Measurements from ENCODE around the gene NUP133.
"Not testable (repeated sequence)": the region's sequence is repeated elsewhere in the genome, so short reads cannot be mapped to it uniquely, and the experiment has no call there.

NUP133 gene

GRCh38 chr1:229507951-229508822 lies at the start of gene NUP133:
NUP133 (minus strand) TSS chr1:229508341; CDS start chr1:229508249, 92 bp downstream.
- DNase-seq, result peak; percentile 99

GRCh38 chr1:229557200-229557850 lies 49.2 kb upstream of the NUP133 start:
- DNase-seq, result no peak

DNA sequence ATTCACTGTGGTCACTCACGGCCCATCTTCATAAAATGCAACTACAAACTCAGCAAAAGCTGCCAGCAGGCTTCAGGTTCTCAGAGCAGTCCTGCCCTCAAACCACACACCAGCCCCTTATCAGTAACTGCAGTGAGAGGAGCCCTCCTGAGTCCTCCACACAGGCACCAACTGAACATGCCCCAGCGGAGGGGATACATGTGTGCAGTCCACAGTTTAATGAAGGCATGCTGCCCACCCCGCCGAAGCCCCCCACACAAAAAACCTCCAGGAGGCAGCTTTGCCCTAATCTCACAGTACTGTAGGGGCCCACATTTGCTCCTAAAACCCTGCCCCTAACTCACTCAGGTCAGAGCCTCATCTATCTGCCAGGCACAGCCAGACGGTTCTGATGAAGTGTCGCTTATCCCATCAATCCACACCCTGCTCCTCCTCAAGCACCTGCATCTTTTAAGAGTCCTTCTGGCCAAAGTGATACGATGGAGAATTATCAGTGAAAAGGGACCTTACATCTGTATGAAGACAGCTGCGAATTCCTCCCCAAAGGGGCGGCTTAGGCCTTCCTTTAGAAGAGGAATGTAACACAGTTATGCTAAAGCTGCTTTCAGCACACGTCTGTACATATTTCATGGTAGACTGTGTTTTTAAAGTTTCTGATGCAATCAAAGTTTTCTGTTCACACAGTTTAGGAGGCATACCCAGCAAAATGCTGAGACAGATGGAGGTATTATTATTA lies 46.9 kb upstream of the NUP133 start:
- DNase-seq, result no peak

GRCh38 chr1:229553621-229554130 lies 45.5 kb upstream of the NUP133 start:
- DNase-seq, result no peak

- no peak for DNase-seq
Measured at GRCh38 chr1:229552732-229553131, 44.6 kb upstream of the NUP133 start.

GRCh38 chr1:229550812-229551567 lies 42.8 kb upstream of the NUP133 start:
- no peak for DNase-seq

DNA sequence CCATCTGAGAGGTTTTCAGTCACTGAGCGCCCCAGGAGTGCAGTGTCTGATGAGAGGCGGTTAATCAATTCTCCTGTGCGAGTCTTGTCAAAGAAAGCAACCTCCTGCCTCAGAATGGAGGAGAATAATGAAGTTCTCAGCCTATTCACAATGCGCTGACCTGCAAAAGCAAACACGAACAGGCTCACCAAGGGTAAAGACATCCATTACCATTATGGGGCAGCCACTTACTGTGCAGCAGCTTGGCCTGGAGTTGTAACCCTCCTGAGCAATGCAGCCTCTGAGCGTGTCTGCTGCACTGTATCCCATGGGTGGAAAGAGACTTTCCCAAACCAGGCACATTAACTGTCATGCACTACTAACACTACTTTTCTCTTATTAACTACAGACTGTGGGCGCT lies 39.4 kb upstream of the NUP133 start:
- no peak for DNase-seq

DNA sequence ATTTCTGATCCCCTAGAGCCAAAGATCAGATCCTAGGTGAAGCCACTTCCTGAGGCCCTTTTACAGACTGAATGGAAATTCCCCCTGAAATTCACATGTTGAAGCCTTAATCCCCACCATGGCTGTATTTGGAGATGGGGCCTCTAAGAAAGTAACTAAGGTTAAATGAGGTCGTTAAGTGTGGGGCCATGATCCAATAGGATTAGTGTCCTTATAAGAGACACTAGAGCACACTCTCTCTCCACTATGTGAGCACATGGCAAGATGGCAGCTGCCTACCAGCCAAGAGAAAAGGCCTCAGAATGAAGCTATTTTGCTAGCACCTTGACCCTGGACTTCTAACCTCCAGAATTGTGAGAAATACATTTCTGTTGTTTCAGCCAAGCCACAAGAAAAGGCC lies 36.4 kb upstream of the NUP133 start:
- DNase-seq, result no peak

- no peak for DNase-seq
Measured at GRCh38 chr1:229539863-229540506, 31.8 kb upstream of the NUP133 start.

DNA sequence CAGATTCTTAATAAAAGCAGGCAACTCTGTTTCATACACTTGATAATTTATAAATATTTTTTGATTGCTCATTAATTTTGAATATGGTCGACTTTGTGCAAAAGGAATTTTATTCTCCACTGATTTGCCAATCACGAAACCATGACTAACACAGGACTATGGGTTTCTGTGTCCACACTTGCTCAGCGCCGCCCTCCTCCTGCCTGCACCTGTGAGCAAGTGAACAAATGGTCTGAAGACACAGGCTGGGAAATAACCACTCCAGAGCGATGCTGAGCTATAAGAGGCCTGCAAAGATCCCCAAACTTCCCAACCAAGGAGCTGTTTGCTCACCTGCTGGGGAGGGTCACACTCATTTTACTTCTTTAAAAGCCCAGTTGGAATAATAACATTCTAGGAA lies 30.8 kb upstream of the NUP133 start:
- no peak for DNase-seq

GRCh38 chr1:229537894-229538293 lies 29.8 kb upstream of the NUP133 start:
- no peak for DNase-seq

GRCh38 chr1:229536982-229537381 lies 28.8 kb upstream of the NUP133 start:
- no peak for DNase-seq

DNA sequence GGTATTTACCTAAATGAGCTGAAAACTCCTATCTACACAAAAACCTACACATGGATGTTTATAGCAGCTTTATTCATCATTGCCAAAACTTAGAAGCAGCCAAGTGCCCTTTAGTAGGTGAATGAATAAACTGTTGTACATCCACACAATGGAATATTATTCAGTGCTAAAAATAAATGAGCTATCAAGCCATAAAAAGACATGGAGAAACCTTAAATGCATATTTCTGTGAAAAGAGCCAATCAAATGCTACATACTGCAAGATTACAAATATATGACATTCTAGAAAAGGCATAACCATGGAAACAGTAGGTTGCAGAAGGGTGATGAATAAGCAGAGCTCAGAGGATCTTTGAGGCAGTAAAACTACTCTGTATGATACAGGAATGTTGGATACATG lies 27.1 kb upstream of the NUP133 start:
- DNase-seq, result no peak

- DNase-seq, result no peak
Measured at GRCh38 chr1:229531326-229531725, 23.2 kb upstream of the NUP133 start.

GRCh38 chr1:229529639-229530038 lies 21.5 kb upstream of the NUP133 start:
- DNase-seq, result no peak

GRCh38 chr1:229526695-229527094 lies 18.6 kb upstream of the NUP133 start:
- DNase-seq, result no peak

DNA sequence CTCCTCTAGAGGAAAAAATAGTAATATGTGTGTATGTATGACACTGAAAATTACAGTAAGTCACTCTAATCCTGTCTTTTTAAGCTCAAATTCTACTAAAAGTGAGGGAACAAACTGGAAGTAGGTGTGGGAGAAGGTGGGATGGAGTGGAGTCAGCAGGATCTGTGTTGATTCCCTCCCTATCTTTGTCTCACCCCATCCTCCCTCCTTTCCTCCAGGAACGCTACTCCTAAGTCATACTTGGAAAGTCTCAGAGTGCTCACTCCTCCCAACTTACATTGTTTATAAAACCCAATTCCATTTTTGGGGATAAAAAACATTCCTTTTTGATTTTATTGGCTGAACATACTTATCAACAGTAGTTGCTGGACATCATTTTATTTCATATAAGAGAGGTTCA lies 14.9 kb upstream of the NUP133 start:
- DNase-seq, result no peak

- DNase-seq, result peak; percentile 55 to 57
Measured at GRCh38 chr1:229514578-229515275, 6.6 kb upstream of the NUP133 start.

DNA sequence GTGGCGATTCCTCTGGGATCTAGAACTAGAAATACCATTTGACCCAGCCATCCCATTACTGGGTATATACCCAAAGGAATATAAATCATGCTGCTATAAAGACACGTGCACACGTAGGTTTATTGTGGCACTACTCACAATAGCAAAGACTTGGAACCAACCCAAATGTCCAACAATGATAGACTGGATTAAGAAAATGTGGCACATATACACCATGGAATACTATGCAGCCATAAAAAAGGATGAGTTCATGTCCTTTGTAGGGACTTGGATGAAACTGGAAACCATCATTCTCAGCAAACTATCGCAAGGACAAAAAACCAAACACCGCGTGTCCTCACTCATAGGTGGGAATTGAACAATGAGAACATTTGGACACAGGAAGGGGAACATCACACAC lies 3.5 kb upstream of the NUP133 start:
- not testable (repeated sequence) for DNase-seq

- DNase-seq, result not testable (repeated sequence)
Measured at GRCh38 chr1:229511201-229511600, 3.1 kb upstream of the NUP133 start.

GRCh38 chr1:229509576-229509975 lies 1.4 kb upstream of the NUP133 start:
- no peak for DNase-seq

All from activated T-cell treated with anti-CD3 and anti-CD28 coated beads, Interleukin-2, amount 50 U/mL, for 48 hours (primary cell).